ENCODE data around the gene USP21. TPM values are rescaled to one million over a fixed set of nuclear protein-coding genes. Genes with fewer than 3 reads are reported as not detected.

Gene USP21
- total RNA-seq, 6 donors from 2014 or later = 14.1 to 48.2 (median 21.8) TPM

- no peak for TF ChIP-seq EP300 (IDR thresholded peaks at IDR 0.05)
- TF ChIP-seq POLR2A (IDR thresholded peaks at IDR 0.05) = no peak
- no peak for TF ChIP-seq CTCF (IDR thresholded peaks at IDR 0.05)
- H3K9me3 ChIP-seq = no peaks in the 10 kb centered on the region
- no peaks in the 10 kb centered on the region for H3K27me3 ChIP-seq
- no peak overlapping the region for H3K4me3 ChIP-seq
- ATAC-seq (ENCODE audit: low FRiP score in 2 of 2) = no peak
- peaks cover 3 to 26% (median 10%) of the 10 kb centered on the region in 4 donors for H3K36me3 ChIP-seq
- H3K27ac ChIP-seq = no peak overlapping the region
- no peak for DNase-seq
- peaks cover 27 to 49% (median 36%) of the 10 kb centered on the region in 4 donors for H3K4me1 ChIP-seq
- whole genome bisulfite sequencing, 2 donors = 84 to 92% methylated on average over 1 of the region's 1 CpG
Observed at GRCh38 chr1:161157867-161158266, 1.4 kb upstream of the USP21 start.

GRCh38 chr1:161158316-161159010 lies 837 bp upstream of the USP21 start:
- TF ChIP-seq CTCF (IDR thresholded peaks at IDR 0.05) (no peak), POLR2A (IDR thresholded peaks at IDR 0.05) (no peak), EP300 (IDR thresholded peaks at IDR 0.05) (no peak), POLR2AphosphoS5 (IDR thresholded peaks at IDR 0.05) (no peak)
- no peaks in the 10 kb centered on the region for H3K27me3 ChIP-seq
- ATAC-seq (ENCODE audit: low FRiP score in 2 of 2) = no peak
- H3K4me3 ChIP-seq = peak overlapping the region in 3 of 4 donors; percentile 82 to 94 (median 91)
- peaks cover 27 to 45% (median 36%) of the 10 kb centered on the region in 4 donors for H3K4me1 ChIP-seq
- peaks cover 3 to 32% (median 11%) of the 10 kb centered on the region in 4 donors for H3K36me3 ChIP-seq
- H3K9me3 ChIP-seq = no peaks in the 10 kb centered on the region
- H3K27ac ChIP-seq = peak overlapping the region; percentile 82 to 95 (median 92)
- DNase-seq = no peak
- WGBS, 2 donors = 64 to 67% methylated on average over 9 of the region's 9 CpGs

GRCh38 chr1:161159913-161160243 lies 578 bp downstream of the USP21 start:
- WGBS, 2 donors = 3 to 11% methylated on average over 11 of the region's 11 CpGs
- Histone ChIP-seq H3K27ac (peak overlapping the region; percentile 82 to 95 (median 92)), H3K4me3 (peak overlapping the region; percentile 77 to 94 (median 86)), H3K27me3 (no peaks in the 10 kb centered on the region), H3K36me3 (peaks cover 3 to 37% (median 12%) of the 10 kb centered on the region in 4 donors), H3K9me3 (no peaks in the 10 kb centered on the region), H3K4me1 (peaks cover 20 to 42% (median 30%) of the 10 kb centered on the region in 4 donors)
- no peak for DNase-seq
- ATAC-seq (ENCODE audit: low FRiP score in 2 of 2) = no peak
- no peak for TF ChIP-seq POLR2A (IDR thresholded peaks at IDR 0.05)
- no peak for TF ChIP-seq CTCF (IDR thresholded peaks at IDR 0.05)
- TF ChIP-seq EP300 (IDR thresholded peaks at IDR 0.05) = no peak
- no peak for TF ChIP-seq POLR2AphosphoS5 (IDR thresholded peaks at IDR 0.05)

- Histone ChIP-seq H3K4me3 (no peak overlapping the region), H3K27ac (no peak overlapping the region), H3K36me3 (peaks cover 3 to 37% (median 12%) of the 10 kb centered on the region in 4 donors), H3K9me3 (no peaks in the 10 kb centered on the region), H3K4me1 (peaks cover 25 to 42% (median 32%) of the 10 kb centered on the region in 4 donors), H3K27me3 (no peaks in the 10 kb centered on the region)
- no peak for DNase-seq
- 91 to 94% methylated on average over 10 to 22 of the region's 22 CpGs for WGBS, 2 donors
- TF ChIP-seq EP300 (IDR thresholded peaks at IDR 0.05) (no peak), POLR2A (IDR thresholded peaks at IDR 0.05) (no peak), POLR2AphosphoS5 (IDR thresholded peaks at IDR 0.05) (no peak)
- no peak for ATAC-seq (ENCODE audit: low FRiP score in 2 of 2)
Observed at GRCh38 chr1:161160671-161161145, 1.4 kb downstream of the USP21 start.

- Histone ChIP-seq H3K27ac (no peak overlapping the region), H3K4me1 (peaks cover 25 to 45% (median 32%) of the 10 kb centered on the region in 4 donors), H3K36me3 (peaks cover 3 to 37% (median 12%) of the 10 kb centered on the region in 4 donors), H3K9me3 (no peaks in the 10 kb centered on the region), H3K4me3 (no peak overlapping the region), H3K27me3 (no peaks in the 10 kb centered on the region)
- ATAC-seq (ENCODE audit: low FRiP score in 2 of 2) (no peak), DNase-seq (no peak)
- 89 to 90% methylated on average over 5 of the region's 5 CpGs for WGBS, 2 donors
- TF ChIP-seq EP300 (IDR thresholded peaks at IDR 0.05) (no peak), POLR2AphosphoS5 (IDR thresholded peaks at IDR 0.05) (no peak), CTCF (IDR thresholded peaks at IDR 0.05) (no peak), POLR2A (IDR thresholded peaks at IDR 0.05) (no peak)
Observed at GRCh38 chr1:161161652-161162051, 2.4 kb downstream of the USP21 start.
